SKM-1 treated with dmso at 0.1 percent for 144 hours (cell line): ENCODE results near the gene SYT12.

Experiments used
- DNase-seq: peaks from one replicate; lab custom pipeline; 2025; ENCODE audit not compliant: unreplicated experiment; lab: John Stamatoyannopoulos, UW

Gene SYT12

DNA sequence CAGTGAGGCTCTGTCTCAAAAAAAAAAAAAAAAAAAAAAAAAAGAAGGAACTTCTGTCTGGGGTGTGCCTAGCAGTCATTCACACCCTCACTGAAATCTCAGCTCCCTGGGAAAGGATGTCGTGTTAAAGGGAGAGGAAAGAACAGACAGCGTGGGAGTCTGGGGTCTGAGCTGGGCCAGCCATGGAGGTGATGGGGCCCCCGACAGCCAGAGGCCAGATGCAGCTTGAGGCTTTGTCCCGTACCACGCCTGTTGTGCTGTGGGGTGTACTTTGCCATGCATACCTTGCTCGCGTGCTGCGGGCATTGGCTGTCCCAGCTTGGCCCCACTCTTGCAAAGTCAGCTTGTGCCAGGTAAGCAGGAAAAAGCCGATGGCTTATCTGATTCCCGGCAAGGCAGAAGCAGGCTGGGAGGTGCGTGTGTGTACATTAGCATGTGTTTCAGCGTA is 4.6 kb downstream of the SYT12 start:
- no peak for DNase-seq

DNA sequence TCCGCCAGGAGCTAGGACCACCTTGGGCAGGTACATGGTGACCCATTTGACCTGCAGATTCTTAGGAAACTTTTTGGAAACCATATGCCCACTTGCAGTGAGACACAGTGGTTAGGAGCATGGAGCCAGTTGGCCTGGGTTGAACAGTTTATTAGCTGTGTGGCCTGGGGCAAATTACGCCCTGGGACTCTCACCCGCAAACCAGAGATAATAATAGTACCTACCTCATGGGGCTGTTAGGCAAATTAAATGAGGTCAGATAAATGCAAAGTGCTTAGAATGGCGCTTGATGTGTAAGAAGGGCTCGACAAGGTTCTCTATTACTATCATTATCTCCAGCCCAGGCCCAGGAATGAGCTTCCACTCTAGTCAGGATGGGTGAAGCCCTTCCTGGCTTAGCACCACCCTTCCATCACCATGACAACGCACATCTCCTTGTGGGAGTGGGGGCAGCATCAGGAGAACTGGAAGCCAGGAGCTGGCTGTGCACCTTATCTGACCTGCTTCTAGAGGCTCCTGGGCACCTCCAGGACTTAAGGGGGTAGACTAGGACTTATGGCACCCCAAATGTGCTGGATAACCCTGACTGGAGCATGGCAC is 5.1 kb downstream of the SYT12 start:
- no peak for DNase-seq

DNA sequence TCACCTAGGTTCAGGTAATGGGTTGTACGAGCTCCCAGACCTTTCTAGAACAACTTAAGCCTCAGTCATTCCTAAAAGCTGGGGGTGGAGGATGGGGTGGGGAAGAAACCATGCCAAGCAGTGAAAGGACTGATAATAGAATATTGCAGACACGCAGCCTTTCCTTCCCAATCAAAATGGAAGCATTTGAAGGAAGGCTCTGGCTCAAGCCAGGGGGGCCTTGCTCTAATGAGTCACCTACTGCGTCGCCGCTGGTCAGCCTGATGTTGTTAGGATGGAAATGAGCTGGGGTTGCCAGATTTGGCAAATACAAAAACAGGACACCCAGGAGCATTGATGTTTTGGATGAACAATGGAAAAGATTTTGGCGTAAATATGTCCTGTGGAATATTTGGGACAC is 6.2 kb downstream of the SYT12 start:
- DNase-seq: no peak

DNA sequence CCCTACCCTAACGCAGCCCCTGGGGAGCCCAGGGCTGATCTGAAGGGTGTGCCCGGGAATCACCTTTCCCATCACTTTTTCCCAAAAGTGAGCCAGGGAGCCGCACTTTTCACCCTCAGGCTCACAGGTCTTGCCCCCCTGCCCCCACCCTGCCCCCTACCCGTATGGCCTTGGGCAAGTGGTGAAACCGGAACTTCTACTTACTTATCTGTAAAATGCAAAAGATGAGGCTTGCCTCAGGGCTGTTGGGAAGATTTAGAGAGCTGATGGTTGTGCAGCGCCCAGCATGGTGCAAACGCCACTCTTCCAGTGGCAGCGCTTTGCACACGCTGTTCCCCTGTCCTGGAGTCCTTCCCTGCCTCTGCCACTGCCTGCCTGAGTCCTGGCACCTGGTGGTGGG is 8.0 kb downstream of the SYT12 start:
- DNase-seq: no peak

DNA sequence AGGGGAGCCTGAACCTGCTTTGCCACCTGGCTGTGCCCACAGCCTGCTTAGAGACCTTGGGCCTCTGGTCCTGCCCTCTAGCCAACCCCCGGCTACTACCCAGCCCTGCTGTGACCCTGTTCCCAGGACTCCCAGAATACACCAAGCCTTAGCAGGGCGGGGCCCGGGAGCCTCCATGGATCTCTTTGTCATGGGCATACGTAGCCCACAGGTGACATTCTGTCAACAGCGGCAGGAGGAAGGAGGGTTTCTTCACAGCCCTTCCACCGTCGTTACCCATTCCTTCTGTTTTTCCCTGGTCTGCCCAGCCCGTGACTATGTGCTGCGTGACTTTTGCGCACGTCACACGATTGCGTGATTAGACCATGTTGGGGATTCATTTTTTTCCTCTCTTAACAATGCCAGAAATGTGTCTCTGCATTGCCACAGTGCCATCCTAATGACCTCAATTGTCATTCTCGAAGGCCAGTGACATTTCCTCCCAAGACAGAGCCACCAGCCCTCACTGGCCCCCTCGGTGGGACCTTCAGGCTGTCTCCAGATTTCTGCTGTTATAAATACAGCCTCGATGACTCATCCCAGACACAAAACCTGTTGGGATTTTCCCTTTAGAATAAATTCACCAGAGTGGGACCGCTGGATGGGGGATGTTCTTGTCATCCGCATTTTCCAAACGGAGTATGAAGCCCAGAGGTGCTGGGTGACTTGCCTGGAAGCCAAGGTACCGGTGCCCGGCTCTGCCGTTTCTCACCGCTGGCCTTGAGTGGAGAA is 9.0 kb downstream of the SYT12 start:
- DNase-seq: no peak

DNA sequence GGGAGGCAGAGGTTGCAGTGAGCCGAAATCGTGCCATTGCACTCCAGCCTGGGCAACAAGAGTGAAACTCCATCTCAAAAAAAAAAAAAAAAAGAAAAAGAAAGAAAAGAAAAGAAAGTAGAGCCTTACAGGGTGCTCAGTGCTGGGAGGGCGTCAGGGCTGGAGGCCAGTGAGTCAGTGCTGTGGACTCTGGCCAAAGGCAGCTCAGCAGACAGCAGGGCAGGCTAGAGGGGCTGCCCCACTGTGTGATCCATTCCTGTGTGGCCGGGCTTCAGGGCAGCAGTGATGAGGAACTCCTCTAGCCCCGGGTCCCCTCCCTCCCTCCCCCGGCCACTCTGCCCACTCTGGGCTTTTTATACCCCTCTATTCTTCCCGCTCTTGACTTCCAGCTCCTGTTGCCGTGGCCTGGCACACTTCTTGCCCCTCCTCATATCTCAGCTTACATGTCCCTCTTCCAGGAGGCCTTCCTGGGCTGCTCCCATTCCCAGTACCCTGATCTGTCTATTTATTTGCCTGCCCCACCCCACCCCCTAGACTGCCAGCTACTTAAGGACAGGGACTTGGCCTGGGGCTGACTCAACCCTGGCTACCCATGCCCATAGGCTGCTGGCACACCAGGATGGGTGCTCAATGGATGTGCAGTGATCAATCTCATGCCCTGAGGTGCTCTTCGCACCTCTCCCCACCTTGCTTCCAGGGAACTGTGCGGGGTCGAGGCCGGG is 10.1 kb downstream of the SYT12 start:
- no peak for DNase-seq

DNA sequence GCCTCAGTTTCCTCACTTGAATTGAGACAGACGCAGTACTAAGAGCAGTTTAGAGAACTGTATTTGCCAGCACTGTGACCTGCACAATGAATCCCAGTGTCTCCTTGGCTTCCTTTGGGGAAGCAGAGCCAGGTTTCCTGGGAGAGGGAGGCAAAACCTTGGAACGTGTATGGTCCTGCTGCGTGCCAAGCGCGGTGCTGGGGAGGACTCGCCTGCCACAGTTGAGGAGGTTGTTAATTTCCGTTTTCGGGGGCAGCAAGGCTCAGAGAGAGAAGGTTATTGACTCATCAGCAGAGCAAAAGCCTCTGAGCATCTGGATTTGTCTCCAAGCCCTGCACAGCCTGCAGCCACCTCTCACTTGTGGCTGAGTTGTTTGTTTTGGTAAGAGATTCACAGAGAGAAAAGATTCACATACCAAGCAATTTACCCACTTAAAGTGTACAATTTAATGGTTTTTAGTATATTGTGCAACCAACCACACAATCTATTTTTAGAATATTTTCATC is 10.8 kb downstream of the SYT12 start:
- DNase-seq: no peak

DNA sequence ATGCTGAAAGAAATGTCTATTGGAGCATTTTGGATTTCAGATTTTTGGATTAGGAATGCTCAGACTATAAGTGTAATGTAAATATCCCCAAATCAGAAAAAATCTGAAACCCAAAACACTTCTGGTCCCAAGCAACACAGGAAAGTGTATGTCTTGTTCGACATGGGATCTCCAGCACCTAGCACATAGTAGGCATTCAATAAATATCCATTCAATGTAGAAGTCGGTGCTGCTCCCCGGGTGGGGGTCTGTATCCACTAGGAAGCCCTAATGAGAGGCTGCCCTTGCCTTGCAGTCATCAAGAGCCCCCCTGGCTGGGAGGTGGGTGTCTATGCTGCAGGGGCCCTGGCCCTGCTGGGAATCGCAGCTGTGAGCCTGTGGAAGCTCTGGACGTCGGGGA is 11.4 kb downstream of the SYT12 start:
- no peak for DNase-seq

DNA sequence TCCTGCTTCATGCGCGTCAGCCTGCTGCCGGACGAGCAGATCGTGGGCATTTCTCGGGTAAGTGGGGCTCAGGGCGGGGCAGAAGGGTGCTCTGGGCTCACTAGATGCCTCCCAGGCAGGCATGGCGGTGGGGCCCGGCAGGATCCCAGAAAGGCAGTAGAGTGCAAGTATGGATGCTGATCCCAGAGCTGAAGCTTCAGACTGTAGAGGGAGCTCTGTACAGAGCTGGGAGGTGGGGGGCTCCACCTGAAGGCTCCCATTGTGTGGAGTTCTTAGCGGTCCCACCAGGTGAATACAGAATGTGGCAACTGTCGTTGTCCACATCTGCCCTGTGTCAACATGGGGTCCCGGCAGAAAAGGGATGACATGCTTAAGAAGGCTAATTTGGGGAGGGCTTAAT is 17.2 kb downstream of the SYT12 start:
- DNase-seq: no peak

DNA sequence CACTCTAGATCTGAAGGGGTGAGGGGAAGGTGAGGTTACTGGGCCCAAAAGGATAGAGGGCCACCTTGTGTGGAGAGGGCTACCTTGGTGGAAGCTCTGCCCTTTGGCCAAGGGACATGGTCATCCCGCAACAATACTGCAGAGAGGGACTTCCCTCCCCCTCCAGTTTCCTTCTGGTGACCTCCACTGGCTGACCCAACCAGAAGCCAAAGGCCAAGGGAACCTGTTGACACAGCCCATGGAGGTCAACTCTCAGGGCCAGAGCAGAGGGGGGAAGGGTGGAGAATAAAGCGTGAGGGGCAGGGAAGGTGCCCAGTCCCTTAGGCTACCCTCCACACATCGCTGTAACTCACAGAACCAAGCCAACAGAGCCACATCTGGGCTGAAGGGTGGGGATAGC is 18.7 kb downstream of the SYT12 start:
- DNase-seq: no peak

DNA sequence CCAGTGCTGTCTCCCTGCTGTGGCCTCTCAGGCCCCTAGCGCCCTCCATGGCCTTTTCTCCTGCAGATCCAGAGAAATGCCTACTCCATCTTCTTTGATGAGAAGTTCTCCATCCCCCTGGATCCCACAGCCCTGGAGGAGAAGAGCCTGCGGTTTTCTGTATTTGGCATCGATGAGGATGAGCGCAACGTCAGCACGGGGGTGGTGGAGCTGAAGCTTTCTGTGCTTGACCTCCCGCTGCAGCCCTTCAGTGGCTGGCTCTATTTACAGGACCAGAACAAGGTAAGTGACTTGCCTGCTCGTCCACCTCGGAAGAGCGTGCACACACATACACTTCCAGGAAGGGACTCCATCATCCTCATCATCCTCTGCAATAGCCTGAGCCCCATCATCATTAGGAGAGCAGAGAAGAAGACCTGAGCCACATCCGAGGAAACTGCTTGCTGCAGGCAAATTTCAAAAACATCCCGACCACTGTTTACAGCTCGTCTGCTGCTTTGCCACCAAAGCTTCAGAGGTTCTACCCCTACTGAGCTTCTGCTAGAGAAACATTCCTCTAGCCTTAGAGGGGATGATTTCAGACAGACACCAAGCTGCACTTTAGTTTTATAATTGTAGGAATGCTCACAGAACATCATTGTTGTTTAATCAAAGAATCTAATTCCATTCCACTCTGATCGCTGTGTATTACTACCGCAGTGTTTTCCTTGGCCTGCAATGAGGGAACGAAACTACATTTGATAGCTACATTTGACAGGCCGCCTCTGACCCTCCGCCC is 20.8 kb downstream of the SYT12 start:
- DNase-seq: no peak

DNA sequence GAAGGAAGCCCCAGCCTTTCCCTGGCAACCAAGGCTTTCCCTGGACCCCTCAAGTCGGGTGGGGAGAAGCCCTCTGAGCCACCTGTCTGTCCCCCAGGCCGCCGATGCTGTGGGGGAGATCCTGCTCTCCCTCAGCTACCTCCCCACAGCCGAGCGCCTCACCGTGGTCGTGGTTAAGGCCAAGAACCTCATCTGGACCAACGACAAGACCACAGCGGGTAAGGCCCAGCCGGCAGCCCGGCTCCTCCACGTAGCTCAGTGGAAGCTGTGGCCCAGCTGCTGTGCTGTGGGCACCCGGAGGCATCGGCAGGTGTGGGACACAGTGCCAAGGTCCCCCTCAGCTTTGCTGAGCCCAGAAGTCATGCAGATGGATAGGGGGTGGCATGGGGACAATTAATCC is 21.6 kb downstream of the SYT12 start:
- DNase-seq: no peak

DNA sequence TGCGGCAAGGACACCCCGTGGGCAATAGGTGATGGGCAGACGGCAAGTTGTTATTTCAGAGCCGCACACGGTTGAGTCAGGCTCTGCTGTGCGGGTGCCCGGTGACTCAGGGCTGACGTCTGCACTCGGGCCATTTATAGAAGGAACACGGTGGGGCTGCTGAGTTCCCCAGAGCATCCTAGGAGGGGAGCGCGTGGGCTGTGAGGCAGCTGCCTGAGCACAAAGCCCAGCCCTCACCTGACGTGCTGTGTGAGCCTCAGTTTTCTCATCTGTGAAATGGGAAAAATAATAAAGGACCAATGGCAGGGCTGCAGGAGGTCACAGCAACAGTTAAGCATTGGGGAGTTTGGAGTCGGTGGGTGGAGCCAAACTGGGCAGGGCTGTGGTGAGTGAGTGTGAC is 22.4 kb downstream of the SYT12 start:
- DNase-seq: no peak

DNA sequence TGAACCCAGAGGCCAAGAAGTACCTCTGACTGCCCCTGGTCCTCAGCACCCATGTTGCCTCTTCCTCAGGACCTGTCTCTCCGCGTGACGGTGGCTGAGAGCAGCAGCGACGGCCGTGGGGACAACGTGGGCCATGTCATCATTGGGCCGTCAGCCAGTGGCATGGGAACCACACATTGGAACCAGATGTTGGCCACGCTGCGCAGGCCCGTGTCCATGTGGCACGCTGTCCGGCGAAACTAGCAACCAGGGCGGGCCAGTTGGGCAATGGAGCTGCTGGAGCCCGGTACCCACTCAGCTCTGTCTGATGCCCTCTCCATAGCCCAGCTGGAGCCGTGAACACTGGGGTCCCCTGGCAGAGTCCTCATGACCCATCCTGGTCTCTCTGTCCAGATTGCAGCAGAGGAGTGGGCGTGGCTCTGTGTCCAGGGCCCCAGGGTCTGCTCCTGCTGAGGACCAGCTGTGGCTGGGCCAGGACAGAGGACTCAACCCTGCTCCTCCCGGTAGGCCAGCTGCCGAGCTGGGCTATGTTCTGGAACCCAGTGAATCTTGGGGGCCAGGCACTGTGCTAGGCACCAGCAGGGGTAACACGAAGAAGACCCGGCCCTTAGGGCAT is 25.7 kb downstream of the SYT12 start:
- no peak for DNase-seq

DNA sequence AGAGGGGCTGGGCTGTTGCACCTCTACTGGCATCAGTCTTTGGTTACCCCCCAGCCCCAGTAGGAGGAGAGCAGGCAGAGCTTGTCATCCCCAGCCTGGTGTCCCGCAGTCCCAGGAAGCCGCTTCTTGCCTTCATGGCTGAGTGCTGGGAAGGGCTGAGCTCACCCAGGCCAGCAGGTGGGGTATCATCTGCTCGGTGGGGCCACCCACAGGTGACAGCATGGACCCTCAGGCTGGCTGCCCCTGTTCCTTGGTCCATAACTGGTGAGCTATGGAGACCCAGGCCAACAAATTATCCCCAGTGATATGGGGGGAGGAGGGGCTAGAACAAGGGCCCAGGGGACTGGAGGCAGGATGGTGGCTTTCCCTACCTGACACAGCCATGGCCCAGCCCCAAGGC is 27.2 kb downstream of the SYT12 start:
- DNase-seq: no peak

DNA sequence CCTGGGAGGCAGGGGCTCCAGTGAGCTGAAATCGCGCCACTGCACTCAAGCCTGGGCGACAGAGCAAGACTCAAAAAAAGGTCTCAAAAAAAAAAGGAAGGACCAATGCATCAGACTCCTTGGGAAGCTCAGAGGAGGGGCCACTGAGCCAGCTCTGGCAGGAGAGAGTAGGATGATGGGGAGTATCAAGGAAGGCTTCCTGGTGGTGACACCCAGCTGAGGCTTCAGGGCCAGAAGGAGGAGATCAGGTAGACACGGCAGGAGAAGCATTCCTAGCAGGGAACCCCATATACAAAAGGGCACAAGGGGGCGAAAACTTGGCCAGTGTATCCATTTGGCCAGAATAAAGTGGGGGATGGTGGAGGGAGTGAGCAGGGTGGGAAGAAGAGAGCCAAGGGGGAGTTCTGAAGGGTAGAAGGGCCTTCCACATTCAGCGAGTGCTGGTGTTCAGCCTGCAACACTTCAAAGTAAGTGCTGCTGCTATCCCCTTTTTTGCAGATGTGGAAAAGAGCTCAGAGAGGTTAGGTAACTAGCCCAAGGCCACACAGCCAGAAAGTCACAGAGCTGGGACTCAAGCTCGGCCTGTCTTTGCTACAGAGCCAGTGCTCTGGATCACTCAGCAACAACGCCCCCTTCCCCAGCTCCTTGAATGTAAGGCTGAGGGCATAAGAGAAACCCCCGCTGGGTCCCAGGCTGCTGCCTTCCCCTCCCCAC is 28.4 kb downstream of the SYT12 start:
- no peak for DNase-seq

DNA sequence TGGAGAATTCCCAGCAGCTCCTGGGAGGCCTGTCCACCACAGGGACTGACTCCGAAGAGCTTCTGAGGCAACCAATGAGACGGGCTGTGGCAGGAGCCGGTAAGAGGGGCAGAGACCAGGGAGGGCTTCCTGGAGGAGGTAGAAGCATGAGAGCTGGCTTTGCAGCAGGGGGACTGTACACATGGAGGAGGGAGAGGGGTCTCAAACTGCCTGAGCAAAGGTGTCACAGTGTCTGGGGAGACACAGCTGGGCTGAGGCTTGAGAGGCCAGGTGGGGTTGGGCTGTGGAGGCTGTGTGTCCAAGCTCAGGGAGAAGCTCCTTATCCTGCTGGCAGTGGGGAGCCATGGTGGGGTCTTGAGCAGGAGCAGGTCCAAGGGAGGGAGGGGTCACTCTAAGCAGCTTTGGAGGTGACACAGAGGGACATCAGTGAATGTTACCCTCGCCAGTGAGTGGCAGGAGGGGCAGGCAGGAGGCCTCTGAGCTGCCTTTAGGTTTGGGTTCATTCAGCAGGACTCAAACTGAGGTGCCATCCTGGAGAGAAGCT is 29.1 kb downstream of the SYT12 start:
- no peak for DNase-seq

DNA sequence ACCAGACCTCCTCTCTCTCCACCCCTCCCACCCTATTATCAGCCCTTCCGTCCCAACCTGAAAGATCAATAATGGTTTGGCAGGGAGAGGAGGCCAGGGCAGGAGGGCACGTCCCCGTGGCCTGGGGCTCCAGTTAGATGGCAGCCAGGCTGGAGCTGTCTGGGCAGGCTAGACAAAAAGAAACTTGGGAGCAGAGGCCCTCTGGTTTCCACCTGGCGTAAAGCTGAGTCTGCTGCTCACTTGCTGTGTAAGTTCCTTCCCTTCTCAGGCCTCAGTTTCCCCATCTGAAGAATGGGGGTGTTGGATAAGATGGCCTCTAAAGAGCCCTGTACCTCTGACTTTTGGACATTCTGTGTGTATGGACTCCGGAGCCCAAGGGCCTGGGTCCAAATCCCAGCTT is 30.0 kb downstream of the SYT12 start:
- DNase-seq: no peak

DNA sequence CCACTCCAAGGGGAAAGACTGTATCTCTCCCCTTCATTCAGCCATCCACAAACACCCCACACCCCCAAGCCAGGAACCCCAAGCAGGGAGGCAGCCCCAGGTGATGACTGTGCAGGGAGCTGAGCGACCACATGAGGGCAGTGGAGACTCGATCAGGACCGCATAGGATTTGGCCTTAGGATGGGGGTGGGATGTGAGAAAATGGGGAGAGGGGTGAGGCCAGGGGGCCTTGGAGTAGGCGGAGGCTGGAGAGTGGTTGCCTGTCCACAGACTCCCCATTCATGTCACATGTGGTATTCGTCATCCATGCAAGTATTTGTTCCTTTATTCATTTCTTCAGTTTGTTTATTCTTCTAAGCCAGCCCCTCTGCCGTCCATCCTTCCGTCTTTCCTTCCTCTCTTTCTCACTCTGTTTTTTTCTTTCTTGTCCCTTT is 31.0 kb downstream of the SYT12 start:
- peak; percentile 25 for DNase-seq

DNA sequence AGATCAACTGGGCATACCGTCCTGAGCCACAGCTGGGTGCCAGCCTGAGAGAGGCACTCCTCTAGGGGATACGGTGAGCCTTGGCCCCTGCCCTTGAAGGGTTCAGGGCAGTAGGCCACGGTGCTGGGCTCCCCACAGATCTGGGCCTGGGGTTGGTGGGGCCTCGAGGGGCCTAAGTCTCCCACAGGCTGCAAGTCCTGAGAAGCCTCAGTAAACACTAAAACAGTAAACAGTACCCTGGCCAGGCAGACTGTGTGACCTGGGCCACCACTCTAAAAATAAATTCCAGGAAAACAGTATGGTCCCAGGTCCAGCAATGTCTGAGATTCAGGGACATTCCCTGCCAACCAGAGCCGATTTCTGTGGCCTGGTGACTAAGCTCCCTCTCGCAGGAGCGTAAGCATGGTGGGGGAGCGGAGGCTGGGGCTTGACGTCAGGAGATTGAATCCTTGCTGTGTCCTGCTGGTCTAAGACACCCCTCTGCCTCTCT is 31.5 kb downstream of the SYT12 start:
- DNase-seq: no peak
